Measurements from ENCODE around the gene EYS.

Gene EYS

DNA sequence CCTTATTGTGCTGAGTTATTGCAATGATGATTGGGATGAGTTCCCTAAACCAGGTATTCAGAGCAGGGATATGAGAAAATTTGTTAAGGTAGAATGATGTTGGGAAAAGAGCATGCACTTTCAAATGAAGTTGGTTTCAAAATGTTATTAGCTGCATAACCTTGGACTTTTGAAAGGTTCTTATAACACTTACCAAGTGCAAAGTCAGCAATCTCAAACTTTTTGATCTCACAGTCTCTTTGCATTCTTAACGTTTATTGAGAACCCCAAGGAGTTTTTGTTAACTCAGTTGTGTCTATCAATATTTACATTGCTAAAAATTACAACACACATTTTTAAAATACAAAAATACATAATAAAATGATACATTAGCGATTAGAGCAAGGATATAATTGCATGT is 1269.0 kb downstream of the EYS start:
- no peak overlapping the region for H3K27ac ChIP-seq

DNA sequence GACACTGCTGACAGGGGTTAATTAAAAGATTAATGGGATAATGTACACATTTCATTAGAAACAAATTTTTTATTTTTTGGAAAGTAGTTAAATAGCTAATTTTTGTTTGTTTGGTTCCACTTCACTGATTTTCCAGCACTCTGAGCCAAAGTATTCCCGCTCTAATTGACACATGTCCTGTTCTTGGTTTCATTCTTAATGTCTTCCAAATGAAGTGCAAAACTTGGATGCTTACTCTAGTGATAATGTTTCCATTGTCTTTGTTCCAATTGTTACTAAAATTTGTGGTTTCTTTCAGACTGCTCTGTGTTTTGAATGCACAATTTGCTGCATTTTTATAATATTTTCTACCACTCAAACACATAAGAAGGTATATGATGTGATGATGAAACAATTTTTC is 1277.1 kb downstream of the EYS start:
- DNase-seq (ENCODE audit: low read depth, low spot score), result no peak

More for the DNA sequence above, 1269.0 kb downstream of the EYS start:
- DNase-seq (ENCODE audit: low read depth, low spot score), result no peak

DNA sequence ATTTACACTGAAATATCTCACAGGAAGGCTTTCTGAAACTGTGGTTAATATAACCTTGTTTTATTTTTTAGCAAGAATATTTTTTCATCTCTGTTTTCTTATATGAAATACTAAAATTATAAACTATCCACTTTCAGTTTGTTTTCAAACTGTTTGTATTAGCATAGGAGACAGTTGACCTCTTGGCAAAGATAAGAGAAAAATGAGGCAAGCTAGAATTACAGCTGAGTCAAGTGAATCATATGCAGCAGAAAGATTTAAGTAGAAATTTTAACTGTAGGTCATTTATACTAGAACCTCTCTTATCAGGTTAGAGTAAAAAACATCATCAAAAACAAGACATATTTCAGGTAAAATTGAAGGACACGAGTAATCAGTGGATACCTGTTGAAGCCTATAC is 1278.8 kb downstream of the EYS start:
- no peak overlapping the region for H3K27ac ChIP-seq
- no peak for DNase-seq (ENCODE audit: low read depth, low spot score)

More for the DNA sequence above, 1277.1 kb downstream of the EYS start:
- H3K27ac ChIP-seq, result no peak overlapping the region

DNA sequence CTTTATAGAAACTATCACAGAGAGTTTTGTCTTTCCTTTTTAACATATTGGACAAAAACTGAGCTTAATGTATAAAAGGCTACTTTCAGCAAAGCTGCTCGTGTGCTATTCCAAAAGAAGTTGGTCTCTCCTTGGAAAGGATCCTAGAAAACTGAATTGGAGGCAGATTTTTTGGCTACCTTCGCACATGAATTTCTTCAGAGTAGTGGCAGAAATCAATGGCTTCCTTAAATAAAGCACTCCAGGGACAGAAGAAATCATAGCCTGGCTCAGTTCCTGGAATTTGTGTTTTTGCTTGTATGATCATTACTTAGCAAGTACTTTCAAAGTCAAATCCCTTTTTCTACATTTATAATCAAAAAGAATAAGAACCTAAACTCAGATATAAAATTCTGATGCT is 1291.1 kb downstream of the EYS start:
- no peak for DNase-seq (ENCODE audit: low read depth, low spot score)
- H3K27ac ChIP-seq, result no peak overlapping the region

DNA sequence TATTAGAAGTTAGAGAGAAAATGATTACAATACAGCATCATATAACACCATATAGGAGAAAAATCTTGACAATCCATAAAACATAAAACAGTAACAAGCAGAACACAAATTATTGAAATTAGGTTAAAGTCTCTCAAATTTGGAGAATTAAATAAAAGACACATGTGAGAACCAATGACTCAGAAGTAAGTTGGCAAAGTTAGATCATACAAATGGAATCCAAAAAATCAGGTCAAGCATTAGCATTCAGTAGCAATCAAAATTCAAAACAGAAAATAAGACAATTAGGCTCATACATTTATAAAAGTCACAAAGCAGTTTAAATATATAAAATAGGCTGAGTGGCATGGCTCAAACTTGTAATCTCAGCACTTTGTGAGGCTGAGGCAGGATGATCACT is 1295.8 kb downstream of the EYS start:
- DNase-seq (ENCODE audit: low read depth, low spot score), result no peak

DNA sequence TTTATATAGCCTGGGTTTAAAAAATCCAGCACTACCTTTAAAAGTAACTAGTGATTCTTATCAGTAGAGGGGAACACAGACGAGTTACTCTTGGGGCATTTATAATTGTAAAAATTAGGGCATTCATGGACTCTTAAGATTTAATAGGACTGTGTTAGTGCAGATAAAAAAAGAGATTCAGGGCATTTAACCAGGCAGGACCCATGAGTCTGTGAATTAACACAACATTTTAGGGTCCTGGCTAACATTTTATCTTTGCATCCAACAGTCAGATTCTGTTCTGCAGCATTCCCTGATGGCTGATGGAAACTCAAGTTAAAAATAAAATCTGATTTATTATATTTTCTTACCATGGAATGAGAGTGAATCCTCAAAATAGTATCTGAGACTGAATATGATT is 1297.1 kb downstream of the EYS start:
- DNase-seq (ENCODE audit: low read depth, low spot score), result no peak
- H3K27ac ChIP-seq, result no peak overlapping the region

More for the DNA sequence above, 1295.8 kb downstream of the EYS start:
- H3K27ac ChIP-seq, result no peak overlapping the region

DNA sequence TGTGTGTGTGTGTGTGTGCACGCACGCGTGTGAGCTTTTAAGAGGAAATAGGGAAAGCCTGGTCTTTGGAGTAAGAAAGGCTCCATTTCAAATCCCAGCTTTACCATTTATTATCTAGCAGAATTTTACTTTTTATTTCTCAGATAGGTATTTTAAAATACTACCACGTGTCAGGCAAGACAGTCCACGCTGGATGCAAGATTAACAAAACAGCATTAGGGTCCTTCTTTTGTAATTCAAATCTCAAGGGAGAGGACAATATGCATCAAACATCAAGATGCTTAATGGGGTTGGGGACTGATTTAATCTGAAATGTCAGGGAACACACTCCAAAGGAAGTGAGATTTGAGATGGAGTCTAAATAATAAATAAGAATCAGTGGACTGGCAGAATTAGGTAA is 1302.6 kb downstream of the EYS start:
- DNase-seq (ENCODE audit: low read depth, low spot score), result no peak
- no peak overlapping the region for H3K27ac ChIP-seq

DNA sequence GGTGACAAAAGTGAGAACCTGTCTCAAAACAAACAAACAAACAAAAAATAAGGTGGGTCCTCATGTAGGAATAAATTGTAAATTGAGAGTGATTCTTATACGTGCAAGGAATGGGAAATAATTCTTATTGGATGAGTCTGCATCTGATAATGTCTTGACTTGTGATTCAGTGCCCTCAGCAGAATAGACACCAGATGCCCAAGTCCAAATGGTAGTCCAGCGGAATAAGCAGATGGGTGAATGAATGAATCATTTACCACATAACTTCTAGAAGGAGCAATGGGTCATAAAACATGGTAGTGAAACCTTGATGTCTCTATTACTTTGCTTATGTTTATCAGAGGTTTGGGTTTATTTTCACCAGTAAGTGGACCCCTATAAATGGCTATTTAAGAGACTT is 1323.7 kb downstream of the EYS start:
- H3K27ac ChIP-seq, result no peak overlapping the region
- no peak for DNase-seq (ENCODE audit: low read depth, low spot score)

DNA sequence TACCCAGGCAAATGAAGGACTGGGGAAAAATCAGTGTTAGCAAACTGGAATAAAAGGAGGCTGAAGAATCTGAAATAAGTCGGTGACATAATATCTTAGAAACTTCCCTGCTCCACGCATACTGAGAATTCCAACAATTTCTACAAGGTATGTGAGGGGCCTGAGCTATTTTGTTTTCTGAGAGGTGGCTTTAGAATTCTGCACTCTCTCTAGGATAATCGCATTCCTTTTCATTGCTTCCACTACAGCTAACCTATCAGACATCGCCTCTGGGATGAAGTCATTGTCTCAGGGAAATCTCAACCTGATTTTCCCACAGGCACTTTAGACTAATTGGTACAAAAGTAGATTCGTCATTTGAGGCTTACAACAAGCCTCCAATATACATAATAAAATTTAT is 1330.6 kb downstream of the EYS start:
- no peak overlapping the region for H3K27ac ChIP-seq
- no peak for DNase-seq (ENCODE audit: low read depth, low spot score)

DNA sequence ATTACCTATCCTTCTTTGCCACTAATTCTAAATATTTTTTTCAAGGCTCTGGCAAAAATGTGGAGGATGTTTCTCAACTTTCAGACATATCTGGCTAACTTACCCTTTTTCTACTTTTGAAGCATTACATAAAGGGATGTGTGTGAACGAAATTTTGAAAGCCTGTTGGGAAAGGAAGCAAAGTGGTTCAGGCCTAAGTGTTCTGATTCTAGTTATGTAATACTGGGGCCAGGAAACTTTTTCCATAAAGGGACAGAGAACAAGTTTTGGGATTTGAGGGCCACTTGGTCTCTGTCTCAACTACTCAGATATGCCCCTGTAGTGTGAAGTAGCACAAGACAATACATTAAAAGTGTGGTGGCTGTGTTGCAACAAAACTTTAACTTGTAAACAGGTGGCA is 1349.6 kb downstream of the EYS start:
- H3K27ac ChIP-seq, result no peak overlapping the region
- no peak for DNase-seq (ENCODE audit: low read depth, low spot score)

DNA sequence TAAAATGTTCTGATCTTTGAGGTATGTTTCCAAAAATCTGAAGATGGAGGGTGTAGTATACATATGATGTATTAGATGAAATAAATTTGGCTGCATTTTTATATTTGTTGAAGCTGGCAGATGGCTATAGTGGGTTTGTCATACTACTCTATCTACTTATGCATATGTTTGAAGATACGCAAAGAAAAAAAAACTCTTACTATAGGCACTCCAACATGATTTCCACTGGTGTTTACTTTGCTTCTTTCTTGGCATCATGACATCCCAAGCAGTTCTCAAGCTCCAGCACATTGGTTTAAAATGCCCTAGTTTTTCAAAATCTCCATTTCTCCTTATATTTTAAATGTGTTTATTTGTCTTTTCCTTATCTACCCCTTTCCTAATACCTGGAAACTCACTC is 1359.6 kb downstream of the EYS start:
- H3K27ac ChIP-seq, result no peak overlapping the region
- DNase-seq (ENCODE audit: low read depth, low spot score), result no peak

DNA sequence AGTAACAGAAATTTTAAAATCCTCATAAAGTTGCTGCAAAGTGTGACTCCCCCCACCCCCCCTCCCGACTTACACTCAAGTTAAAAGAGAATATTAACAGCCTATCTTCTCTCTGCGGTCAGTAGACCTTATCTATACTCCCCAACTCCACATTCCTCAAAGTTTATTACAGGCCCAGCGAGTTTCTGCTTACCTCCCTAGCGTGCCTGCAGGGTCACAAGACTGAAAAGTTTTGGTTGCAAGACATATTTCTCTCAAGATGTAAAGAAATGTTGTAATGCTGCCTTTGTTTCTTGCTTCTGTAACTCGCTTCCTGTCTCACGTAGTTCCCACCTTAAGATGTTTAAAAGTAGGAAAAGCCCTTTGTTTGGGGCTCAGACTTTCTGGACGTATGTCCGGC is 1371.8 kb downstream of the EYS start:
- no peak for DNase-seq (ENCODE audit: low read depth, low spot score)
- no peak overlapping the region for H3K27ac ChIP-seq

DNA sequence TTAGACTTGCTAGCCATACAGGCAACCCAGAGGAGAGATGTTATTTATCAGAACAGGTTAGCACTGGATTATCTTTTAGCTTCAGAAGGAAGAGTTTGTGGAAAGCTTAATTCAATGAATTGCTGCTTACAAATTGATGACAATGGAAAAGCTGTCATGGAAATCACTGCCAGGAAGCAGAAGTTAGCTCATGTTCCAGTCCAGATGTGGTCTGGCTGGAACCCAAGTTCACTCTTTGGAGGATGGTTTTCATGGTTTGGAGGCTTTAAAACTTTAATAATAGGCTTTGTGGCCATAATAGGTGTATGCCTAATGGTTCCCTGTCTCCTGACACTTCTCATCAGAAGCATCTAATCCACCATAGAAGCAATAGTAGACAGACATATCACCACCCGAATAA is 1372.4 kb downstream of the EYS start:
- no peak overlapping the region for H3K27ac ChIP-seq
- no peak for DNase-seq (ENCODE audit: low read depth, low spot score)

DNA sequence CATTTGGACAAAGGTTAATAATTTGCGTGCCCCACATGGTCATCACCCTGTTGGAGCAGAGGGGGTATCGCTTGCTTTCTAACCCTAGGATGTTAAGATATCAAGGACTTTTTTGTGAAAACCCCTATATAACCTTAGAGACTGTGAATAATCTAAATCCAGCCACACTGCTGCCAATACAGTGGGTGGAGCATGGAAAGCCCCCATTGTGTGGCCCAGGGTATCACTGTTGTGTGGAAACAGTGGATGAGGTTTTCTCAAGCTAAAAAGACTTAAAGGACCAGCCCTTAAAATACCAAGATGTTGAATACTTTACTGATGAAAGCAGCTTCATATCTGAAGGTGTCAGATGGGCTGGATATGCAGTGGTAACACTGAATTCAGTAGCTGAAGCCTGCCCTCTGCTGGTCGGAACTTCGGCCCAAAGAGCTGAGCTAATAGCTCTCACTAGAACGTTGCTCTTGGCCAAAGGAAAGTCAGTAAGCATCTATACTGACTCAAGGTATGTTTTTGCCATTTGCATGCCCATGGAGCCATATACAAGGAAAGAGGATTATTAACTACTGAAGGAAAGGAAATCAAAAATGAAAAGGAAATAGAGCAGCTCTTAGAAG is 1376.2 kb downstream of the EYS start:
- peak; percentile 3 for DNase-seq (ENCODE audit: low read depth, low spot score)

DNA sequence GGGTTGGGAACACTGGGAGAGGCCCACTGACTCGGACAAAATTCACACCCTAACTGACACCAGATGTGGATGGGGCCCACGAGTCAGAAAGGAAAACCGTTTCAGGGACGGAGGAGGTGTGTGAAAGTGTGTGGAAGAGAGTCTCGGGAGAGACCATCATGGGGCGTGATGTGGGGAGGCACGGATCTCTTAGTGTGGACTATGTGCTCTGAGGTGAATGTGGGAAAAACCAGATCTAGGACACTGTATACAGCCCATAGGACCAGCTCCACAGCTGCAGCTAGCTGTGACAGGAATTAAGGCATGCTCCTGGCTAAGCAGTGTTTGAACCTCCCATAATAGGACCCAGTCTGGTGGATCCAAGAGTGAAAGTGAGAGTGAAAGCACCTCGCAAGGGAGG is 1380.1 kb downstream of the EYS start:
- no peak for DNase-seq (ENCODE audit: low read depth, low spot score)
- no peak overlapping the region for H3K27ac ChIP-seq

More for the DNA sequence above, 1376.2 kb downstream of the EYS start:
- H3K27ac ChIP-seq, result no peak overlapping the region

DNA sequence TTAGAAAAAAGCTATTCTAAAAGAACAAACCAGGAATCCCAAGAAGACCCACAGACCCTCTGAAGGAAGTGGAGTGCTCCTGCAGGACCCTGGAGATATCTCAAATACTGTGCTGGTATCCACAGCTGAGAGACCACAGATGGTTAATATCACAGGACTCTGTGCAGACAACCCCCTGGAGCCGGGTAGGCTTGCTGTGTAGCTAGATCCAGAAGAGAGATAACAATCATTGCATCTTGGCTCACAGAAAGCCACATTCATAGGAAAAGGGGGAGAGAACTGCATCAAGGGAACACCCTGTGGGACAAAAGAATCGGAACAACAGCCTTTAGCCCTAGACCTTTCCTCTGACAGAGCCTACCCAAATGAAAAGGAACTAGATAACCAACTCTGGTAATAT is 1381.9 kb downstream of the EYS start:
- H3K27ac ChIP-seq, result no peak overlapping the region
- no peak for DNase-seq (ENCODE audit: low read depth, low spot score)

DNA sequence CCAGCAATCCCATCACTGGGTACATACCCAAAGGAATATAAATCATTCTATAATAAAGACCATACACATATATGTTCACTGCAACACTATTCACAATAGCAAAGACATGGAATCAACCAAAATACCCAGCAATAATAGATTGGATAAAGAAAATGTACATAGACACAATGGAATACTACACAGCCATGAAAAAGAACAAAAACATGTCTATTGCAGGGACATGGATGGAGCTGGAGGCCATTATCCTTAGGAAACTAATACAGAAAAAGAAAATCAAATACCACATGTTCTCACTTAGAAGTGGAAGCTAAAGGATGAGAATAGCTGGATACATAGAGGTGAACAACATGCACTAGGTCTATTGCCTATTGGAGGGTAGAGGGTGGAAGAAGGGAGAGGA is 1396.8 kb downstream of the EYS start:
- no peak overlapping the region for H3K27ac ChIP-seq
- no peak for DNase-seq (ENCODE audit: low read depth, low spot score)

DNA sequence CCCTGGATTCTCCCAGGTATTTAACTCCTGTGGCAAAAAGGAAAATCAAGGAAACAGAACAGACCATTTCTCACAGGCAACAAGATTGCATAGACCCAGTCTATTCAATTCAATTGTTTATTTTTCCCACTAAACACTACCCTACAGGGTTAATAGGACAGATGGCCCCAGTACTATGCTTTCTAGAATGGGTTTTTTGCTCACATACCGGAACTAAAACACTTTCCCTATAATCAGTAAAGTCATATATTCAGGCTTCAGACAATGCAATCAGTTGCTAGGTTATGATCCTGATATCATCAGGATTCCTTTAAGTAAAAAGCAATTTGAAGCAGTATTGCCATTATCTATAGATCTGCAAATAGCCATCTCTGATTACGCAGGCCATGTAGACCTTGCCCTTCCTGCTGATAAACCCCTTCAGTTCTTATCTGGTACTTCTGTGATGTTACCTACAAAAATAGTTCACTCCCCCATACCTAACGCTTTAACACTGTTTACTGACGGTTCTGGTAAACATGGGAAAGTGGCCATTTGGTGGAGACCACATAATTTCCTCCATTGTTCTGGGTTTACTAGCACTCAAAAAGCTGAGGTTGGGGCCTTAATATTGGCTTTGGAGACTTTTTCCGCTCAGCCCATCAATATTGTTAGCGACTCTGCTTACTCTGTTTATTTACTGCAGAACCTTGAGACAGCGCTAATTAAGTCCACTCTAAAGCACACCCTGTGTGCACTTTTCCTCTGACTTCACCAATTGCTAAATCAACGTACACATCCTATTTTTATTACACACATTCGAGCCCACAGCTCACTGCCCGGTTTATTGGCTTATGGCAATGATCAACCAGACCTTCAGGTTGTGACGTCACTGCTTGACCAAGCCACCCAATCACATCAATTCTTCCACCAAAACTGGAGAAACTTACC is 1405.5 kb downstream of the EYS start:
- DNase-seq (ENCODE audit: low read depth, low spot score), result no peak
- H3K27ac ChIP-seq, result no peak overlapping the region

DNA sequence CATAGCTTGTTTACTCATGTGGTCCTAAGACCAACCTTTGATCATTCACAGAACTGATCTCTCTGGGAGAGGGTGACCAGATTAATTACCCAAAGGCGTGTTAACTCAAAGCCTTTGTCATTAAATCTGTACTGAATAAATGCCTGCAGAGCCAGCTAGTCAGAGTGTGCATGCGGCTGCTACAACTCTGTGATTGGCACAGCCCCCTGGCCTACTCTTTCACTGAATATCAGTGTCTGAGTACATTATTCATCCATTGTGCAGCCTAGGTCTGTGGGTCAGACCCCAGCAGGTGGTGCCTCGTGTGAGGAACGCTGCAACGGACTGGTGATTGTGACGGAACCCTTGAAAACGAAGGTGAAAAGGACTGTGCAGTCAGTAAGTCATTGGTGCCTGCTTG is 1407.8 kb downstream of the EYS start:
- no peak overlapping the region for H3K27ac ChIP-seq
- no peak for DNase-seq (ENCODE audit: low read depth, low spot score)

DNA sequence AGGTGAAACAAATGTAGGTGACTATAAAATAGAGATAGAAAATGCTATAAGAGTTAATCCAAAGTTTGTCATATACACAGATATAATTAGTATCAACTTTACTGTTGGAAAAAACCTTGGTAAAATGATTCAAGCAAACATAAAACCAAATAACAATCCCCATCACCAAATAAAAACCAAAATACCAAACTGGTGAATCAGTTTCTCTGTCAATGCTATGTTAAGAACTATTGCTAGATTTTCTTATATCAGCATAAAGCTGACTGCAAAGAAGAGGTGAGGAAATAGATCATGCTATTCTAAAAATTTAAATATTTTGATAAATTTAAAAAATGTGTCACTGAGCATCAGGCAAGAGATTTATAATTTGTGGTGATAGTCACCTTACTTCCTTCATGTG is 1413.0 kb downstream of the EYS start:
- H3K27ac ChIP-seq, result no peak overlapping the region
- no peak for DNase-seq (ENCODE audit: low read depth, low spot score)

DNA sequence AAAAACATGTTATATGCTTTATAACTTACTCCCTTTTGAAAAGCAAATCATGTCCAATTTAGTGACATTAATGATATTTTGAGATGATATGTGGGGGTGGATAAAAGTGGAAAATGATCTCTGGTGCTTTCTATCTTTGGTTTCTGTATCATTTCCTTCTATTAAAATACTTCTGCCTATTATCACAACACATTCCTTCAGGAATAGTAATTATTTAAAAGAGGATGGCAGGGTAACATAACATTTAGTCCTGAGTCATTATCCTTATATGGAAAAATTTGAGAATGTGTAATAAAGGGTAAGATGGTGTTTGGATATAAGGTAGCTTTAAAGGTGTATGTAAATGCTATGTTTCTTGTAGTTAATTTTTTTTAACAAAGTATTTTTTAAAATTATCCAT is 1413.7 kb downstream of the EYS start:
- no peak for DNase-seq (ENCODE audit: low read depth, low spot score)
- no peak overlapping the region for H3K27ac ChIP-seq

DNA sequence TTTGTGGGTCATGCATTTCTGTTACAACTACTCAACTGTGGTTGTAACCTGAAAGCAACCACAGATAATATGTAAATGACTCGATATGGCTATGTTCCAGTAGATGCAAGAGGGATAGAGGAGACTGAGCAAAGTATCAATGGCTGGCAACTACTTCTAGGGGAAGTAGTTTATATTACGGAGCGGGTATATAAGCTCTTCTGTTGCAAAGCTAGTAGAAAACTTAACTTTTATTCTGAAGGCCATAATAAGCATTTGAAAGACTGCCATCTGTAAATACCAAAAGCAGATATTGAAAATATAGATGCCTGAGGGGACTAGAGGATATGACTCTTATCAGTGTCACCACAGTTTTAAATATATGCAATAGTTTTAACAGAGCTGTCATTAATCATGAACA is 1416.2 kb downstream of the EYS start:
- no peak overlapping the region for H3K27ac ChIP-seq
- DNase-seq (ENCODE audit: low read depth, low spot score), result no peak

Data from epithelial cell of prostate (primary cell).